Activated T-cell treated with anti-CD3 and anti-CD28 coated beads, Interleukin-2, amount 50 U/mL, for 72 hours (primary cell): ENCODE results near the gene SLC2A6. TPM values are rescaled to one million over a fixed set of nuclear protein-coding genes. Genes with fewer than 3 reads are reported as not detected.
"Not testable (repeated sequence)": the region's sequence is repeated elsewhere in the genome, so short reads cannot be mapped to it uniquely, and the experiment has no call there.

Experiments
- ATAC-seq, 2 donors: fragments of 150-1000 bp; cut with Tn5 transposase; replicated peaks in 1 of 2; 2 replicates each; pipeline ENCODE4 v1.10.0; 2021; ENCODE audit warnings: moderate library complexity in 2 of 2, mild to moderate bottlenecking in 1 of 2
- DNase-seq, 2 donors: peaks; one replicate each; pipeline ENCODE4 v3.0.0; 2021 to 2022; ENCODE audit warnings: mixed read lengths in 1 of 2
- H3K27ac Mint-ChIP-seq: one replicate; pipeline ENCODE4 v1.8.0; 2022; ENCODE audit warnings: mild to moderate bottlenecking, moderate library complexity, mixed read lengths
- H3K27me3 Mint-ChIP-seq: one replicate; pipeline ENCODE4 v1.8.0; 2022; ENCODE audit warnings: low read depth, mixed read lengths
- H3K36me3 Mint-ChIP-seq, 2 donors: one replicate each; pipeline ENCODE4 v1.8.0; 2022; ENCODE audit warnings: mixed read lengths in 2 of 2, mild to moderate bottlenecking in 1 of 2; ENCODE audit not compliant: insufficient read depth in 2 of 2
- H3K4me1 Mint-ChIP-seq: one replicate; pipeline ENCODE4 v1.8.0; 2022; ENCODE audit warnings: low read depth, mixed read lengths
- H3K4me3 Mint-ChIP-seq, 2 donors: one replicate each; pipeline ENCODE4 v1.8.0; 2022; ENCODE audit warnings: mild to moderate bottlenecking in 2 of 2, mixed read lengths in 2 of 2, moderate library complexity in 2 of 2
- H3K9me3 Mint-ChIP-seq, 2 donors: one replicate each; pipeline ENCODE4 v1.8.0; 2022; ENCODE audit warnings: mixed read lengths in 2 of 2
- total RNA-seq, 2 donors: library from RNA; stranded (reverse); gene quantifications; one replicate each; pipeline ENCODE4 v1.2.3, GENCODE V29; 2022

Gene SLC2A6
- total RNA-seq, 2 donors from 2014 or later, result 2.0 to 2.6 TPM

DNA sequence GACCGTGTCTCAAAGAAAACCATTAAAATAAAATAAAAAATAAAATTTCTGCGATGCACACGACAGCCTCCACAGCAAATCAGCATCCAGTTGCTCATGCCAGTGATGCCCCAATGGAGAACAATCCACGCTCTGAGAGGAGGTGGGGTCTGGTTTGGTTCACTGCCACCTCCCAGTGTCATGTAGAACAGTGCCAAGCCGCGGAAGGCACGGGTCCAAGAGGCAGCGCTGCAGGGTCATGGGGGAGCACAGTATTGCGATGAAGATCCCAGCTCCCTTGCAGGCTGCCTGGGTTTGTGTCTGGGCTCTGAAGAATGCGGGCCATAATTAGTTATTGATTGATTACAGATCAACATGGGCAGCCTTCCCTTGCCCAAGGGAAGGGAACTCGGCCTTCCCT is 25.2 kb downstream of the SLC2A6 start:
- DNase-seq (no peak), ATAC-seq (no peak)
- Mint-ChIP-seq H3K9me3 (no peaks in the 10 kb centered on the region), H3K4me1 (peaks cover under 1% of the 10 kb centered on the region), H3K27me3 (no peaks in the 10 kb centered on the region), H3K4me3 (no peak overlapping the region), H3K36me3 (no peaks in the 10 kb centered on the region), H3K27ac (no peak overlapping the region)

DNA sequence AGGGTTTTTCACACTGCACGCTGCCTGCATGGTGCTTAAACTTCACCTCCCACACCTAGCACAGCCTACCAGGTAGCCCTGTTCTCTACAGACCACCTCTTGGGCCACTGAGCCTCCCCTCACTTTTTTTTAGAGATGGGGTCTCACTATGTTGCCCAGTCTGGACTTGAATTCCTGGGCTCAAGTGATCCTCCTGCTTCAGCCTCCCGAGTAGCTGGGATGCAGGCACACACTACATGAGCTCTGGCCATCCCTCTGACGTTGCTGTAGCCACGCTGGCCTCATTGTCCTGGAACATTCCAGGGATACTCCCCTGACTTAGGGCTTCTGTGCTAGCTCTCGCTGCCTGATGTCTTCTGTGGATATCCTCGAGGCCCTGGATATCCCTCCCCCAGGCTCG is 26.3 kb downstream of the SLC2A6 start:
- Mint-ChIP-seq H3K27me3 (no peaks in the 10 kb centered on the region), H3K27ac (no peak overlapping the region), H3K4me1 (no peaks in the 10 kb centered on the region), H3K36me3 (no peaks in the 10 kb centered on the region), H3K9me3 (no peaks in the 10 kb centered on the region), H3K4me3 (no peak overlapping the region)
- DNase-seq (no peak), ATAC-seq (no peak)

DNA sequence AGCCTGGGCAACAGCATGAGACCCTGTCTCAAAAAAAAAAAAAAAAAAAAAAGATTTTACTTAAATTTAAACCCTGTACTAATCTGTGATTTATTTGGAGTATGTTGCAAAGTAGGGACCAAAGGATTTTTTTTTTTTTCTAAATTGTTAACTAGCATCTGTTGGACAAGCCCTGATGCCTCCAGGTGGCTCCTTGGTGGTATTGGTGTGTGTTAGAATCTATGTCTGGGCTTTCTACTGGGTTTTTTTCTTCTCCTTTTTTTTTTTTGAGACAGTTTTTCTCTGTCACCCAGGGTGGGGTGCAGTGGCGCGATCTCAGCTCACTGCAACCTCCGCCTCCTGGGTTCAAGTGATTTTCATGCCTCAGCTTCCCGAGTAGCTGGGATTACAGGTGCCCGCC is 27.0 kb downstream of the SLC2A6 start:
- not testable (repeated sequence) for DNase-seq, ATAC-seq, H3K27me3 Mint-ChIP-seq, H3K4me1 Mint-ChIP-seq, H3K9me3 Mint-ChIP-seq, H3K36me3 Mint-ChIP-seq, H3K4me3 Mint-ChIP-seq, H3K27ac Mint-ChIP-seq

DNA sequence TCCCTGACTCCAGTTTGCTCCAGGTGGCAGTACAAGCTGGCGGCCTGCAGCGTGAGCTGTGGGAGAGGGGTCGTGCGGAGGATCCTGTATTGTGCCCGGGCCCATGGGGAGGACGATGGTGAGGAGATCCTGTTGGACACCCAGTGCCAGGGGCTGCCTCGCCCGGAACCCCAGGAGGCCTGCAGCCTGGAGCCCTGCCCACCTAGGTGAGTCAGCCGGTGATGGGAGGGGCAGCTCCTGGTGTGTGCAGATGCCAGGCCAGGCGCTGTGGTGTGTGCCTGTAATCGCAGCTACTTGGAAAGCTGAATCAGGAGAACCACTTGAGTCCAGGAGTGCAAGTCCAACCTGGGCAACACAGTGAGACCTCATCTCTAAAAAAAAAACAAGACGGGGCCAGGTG is 29.1 kb downstream of the SLC2A6 start:
- H3K9me3 Mint-ChIP-seq, result no peaks in the 10 kb centered on the region
- H3K27me3 Mint-ChIP-seq, result no peaks in the 10 kb centered on the region
- no peak for ATAC-seq
- no peaks in the 10 kb centered on the region for H3K36me3 Mint-ChIP-seq
- no peaks in the 10 kb centered on the region for H3K4me1 Mint-ChIP-seq
- no peak overlapping the region for H3K27ac Mint-ChIP-seq
- H3K4me3 Mint-ChIP-seq, result no peak overlapping the region
- no peak for DNase-seq

DNA sequence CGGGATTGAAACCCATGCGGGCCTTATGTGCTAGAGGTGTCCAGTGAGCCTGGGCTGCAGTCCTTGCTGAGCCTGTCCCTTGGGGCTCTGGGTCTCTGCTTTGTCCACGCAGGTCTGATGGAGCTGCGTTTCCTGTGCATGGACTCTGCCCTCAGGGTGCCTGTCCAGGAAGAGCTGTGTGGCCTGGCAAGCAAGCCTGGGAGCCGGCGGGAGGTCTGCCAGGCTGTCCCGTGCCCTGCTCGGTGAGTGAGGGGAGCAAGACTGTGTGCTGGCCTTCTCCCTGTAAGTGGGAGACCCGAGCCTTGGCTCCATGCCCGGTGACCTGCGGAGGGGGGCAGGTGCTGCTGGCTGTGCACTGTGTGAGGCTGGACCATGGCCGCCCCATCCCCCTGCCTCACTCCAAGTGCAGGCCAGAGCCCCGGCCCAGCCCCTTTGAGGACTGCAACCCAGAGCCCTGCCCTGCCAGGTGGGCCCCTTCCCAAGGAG is 30.4 kb downstream of the SLC2A6 start:
- no peak for ATAC-seq
- Mint-ChIP-seq H3K4me1 (no peaks in the 10 kb centered on the region), H3K36me3 (no peaks in the 10 kb centered on the region), H3K4me3 (no peak overlapping the region), H3K27ac (no peak overlapping the region), H3K27me3 (no peaks in the 10 kb centered on the region), H3K9me3 (no peaks in the 10 kb centered on the region)
- no peak for DNase-seq

DNA sequence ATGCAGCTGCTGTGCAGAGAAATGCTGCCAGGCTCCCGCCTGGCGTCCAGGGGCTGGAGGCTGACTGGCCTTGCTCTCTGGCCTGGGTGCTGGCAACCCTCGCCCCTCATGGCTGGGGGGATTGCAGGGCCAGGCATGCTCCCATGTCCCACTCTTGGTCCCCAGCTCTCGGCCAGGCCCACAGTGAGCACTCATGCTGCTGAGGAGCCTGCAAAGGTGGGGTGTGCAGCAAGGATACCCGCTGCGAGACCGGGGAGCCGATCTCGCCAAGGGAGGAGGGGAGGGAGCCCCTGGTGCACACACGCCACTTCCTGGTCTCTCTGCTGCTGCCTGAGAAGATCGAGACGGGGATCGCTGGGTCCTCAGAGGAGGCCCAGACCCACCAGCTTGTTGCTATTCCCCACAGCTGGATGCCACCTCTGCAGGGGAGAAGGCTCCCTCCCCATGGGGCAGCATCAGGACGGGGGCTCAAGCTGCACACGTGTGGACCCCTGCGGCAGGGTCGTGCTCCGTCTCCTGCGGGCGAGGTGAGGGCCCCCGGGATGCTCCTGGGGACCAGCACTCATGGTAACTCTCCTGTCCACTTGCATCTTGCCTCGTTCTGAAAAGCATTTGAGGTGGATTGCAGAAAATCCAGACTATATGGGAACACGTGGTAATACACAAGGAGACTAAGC is 33.5 kb downstream of the SLC2A6 start:
- Mint-ChIP-seq H3K4me1 (no peaks in the 10 kb centered on the region), H3K27me3 (no peaks in the 10 kb centered on the region), H3K4me3 (no peak overlapping the region), H3K27ac (no peak overlapping the region), H3K9me3 (no peaks in the 10 kb centered on the region), H3K36me3 (no peaks in the 10 kb centered on the region)
- ATAC-seq (no peak), DNase-seq (no peak)

DNA sequence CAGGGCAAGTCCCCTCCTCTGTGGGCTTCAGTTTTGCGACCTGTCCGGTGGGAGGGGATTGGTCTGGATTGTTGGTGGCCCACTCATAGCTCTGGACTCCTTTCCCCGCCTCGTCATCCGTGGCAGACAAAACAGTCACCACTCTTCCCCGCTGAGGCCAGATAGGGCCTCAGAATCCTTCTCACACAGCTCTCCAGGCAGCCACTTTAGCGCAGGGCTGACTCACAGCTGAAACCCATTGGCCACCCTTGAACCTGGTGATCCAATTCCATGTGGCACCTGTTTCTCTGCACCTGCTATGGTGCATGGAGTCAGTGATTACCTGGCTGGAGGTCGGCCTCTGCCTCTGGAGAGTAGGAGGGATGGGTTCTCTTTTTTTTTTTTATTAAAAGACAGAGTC is 34.9 kb downstream of the SLC2A6 start:
- H3K4me1 Mint-ChIP-seq, result peaks cover 7% of the 10 kb centered on the region
- no peak overlapping the region for H3K27ac Mint-ChIP-seq
- no peaks in the 10 kb centered on the region for H3K9me3 Mint-ChIP-seq

DNA sequence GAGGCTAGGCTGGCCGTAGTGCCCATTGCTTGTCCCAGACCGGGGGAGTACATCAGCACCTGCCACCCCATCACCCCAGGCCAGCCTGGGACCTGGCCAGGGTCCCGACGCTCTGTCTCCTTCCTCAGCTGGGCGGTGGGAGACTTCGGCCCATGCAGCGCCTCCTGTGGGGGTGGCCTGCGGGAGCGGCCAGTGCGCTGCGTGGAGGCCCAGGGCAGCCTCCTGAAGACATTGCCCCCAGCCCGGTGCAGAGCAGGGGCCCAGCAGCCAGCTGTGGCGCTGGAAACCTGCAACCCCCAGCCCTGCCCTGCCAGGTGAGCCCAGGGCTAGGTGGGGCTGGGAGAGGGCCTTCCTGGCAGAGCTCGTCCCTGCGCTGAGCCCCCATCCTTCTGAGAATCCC is 35.7 kb downstream of the SLC2A6 start:
- DNase-seq (no peak), ATAC-seq (no peak)
- Mint-ChIP-seq H3K9me3 (no peaks in the 10 kb centered on the region), H3K36me3 (no peaks in the 10 kb centered on the region), H3K4me1 (peaks cover 7% of the 10 kb centered on the region), H3K4me3 (no peak overlapping the region), H3K27ac (no peak overlapping the region), H3K27me3 (no peaks in the 10 kb centered on the region)

More for the DNA sequence above, 34.9 kb downstream of the SLC2A6 start:
- no peaks in the 10 kb centered on the region for H3K27me3 Mint-ChIP-seq
- ATAC-seq (no peak), DNase-seq (no peak)
- H3K4me3 Mint-ChIP-seq, result no peak overlapping the region
- no peaks in the 10 kb centered on the region for H3K36me3 Mint-ChIP-seq

DNA sequence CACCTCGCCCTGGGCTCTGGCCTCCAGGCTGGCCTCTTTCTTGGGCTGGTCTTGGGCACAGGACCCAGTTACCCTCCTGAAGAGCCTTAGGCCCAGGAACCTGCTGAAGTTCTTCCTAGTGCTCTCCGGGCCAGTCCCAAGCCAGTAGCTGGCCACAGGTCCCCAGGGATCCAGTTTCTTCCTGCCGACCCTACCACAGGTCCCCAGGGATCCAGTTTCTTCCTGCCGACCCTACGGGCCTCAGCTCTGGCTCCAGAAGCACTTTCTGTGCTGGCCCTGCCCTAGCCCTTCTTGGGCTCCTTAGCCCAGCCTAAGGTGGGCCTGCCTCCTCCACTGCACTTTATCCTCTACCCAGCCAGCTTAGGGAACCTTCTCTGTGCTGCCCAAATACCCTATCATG is 37.3 kb downstream of the SLC2A6 start:
- DNase-seq, result no peak
- H3K9me3 Mint-ChIP-seq, result no peaks in the 10 kb centered on the region
- H3K4me1 Mint-ChIP-seq, result peaks cover 7% of the 10 kb centered on the region
- no peaks in the 10 kb centered on the region for H3K36me3 Mint-ChIP-seq
- no peak for ATAC-seq
- no peak overlapping the region for H3K4me3 Mint-ChIP-seq
- H3K27me3 Mint-ChIP-seq, result no peaks in the 10 kb centered on the region
- no peak overlapping the region for H3K27ac Mint-ChIP-seq

DNA sequence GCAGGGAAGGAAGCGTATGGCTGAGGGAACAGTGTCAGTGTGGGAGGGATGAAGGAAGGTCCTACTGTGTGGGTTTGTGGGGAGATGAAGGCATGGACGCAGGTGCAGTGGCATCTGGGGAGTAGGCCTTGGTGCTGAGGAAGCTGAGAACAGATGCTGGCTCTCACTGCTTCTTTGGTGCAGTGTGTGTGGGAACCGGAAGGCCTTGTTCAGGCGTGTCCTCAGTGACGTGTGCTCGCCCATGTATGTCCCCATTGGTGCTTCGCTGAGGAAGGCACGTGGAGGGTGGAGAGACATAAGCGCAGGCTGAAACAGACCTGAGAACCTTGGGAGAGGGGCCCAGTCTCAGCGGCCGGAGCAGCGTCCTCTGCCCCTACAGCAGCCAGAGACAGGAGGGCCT is 38.0 kb downstream of the SLC2A6 start:
- Mint-ChIP-seq H3K9me3 (no peaks in the 10 kb centered on the region), H3K27me3 (no peaks in the 10 kb centered on the region), H3K4me1 (peaks cover 7% of the 10 kb centered on the region), H3K4me3 (no peak overlapping the region), H3K27ac (no peak overlapping the region), H3K36me3 (no peaks in the 10 kb centered on the region)
- no peak for ATAC-seq
- no peak for DNase-seq

DNA sequence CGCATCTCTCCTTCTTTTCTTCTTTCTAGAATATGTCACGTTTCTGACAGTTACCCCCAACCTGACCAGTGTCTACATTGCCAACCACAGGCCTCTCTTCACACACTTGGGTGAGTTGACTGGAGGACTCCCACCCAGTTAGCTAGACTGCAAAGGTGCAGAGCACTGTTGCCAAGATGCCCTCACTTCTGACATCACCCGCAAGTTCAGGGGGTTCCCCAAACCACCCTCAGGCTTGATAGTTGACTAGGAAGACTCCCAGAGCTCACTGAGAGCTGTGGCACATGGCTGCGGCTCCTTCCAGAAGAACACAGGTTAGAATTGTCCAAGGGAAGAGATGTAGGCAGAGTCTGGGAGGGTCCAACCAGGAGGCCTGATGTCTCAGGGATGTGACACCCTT is 39.6 kb downstream of the SLC2A6 start:
- ATAC-seq (peak; percentile 65 to 77), DNase-seq (no peak)
- H3K9me3 Mint-ChIP-seq, result no peaks in the 10 kb centered on the region
- no peaks in the 10 kb centered on the region for H3K27me3 Mint-ChIP-seq
- H3K4me3 Mint-ChIP-seq, result peak overlapping the region in 1 of 2 donors; percentile 33
- no peak overlapping the region for H3K27ac Mint-ChIP-seq
- no peaks in the 10 kb centered on the region for H3K36me3 Mint-ChIP-seq
- peaks cover 7% of the 10 kb centered on the region for H3K4me1 Mint-ChIP-seq

DNA sequence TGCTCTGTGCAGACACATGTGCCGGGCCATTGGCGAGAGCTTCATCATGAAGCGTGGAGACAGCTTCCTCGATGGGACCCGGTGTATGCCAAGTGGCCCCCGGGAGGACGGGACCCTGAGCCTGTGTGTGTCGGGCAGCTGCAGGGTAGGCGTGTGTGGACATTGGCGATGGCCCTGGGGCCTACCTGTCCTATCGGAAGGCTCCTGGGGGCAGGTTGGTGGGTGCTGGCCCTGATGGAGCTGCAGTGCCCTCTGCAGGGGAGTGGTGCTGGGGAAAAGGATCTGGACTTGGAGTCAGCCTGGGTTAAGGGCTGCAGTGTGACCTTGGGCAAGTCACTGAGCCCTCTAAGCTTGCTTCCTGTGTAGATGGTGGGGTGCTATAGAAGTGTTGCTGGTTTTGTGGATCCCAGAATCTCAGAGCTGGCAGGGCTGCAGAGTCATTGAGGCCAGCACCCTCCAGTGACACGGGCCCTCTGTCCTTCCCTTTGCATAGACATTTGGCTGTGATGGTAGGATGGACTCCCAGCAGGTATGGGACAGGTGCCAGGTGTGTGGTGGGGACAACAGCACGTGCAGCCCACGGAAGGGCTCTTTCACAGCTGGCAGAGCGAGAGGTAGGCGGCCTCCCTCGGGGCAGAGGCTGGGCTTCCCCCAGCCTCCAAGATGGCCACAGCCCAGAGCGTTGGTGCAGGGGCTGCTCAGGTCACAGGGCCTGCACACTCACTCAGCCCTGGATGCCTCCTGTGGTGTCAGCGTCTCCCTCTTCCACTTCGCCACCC is 41.0 kb downstream of the SLC2A6 start:
- DNase-seq (no peak), ATAC-seq (peak; percentile 30 to 31)
- no peaks in the 10 kb centered on the region for H3K9me3 Mint-ChIP-seq
- H3K4me1 Mint-ChIP-seq, result peaks cover 7% of the 10 kb centered on the region
- H3K27ac Mint-ChIP-seq, result no peak overlapping the region
- no peaks in the 10 kb centered on the region for H3K36me3 Mint-ChIP-seq
- H3K27me3 Mint-ChIP-seq, result no peaks in the 10 kb centered on the region
- H3K4me3 Mint-ChIP-seq, result no peak overlapping the region

DNA sequence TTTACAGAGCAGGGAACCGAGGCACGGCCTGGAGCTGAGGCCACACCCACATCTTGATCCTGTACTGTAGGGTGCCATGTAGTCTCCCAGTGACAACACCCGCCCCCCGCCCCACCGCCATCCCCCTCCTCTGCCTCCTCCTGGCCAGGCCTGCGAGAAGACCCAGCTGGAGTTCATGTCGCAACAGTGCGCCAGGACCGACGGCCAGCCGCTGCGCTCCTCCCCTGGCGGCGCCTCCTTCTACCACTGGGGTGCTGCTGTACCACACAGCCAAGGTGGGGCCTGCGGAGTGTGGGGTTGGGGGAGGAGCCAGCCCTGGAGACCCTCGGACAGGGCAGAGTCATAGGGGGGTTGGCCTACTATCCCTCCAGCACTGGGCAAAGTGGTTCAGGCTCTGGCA is 42.2 kb downstream of the SLC2A6 start:
- no peak overlapping the region for H3K4me3 Mint-ChIP-seq
- no peak overlapping the region for H3K27ac Mint-ChIP-seq
- no peaks in the 10 kb centered on the region for H3K36me3 Mint-ChIP-seq
- no peaks in the 10 kb centered on the region for H3K9me3 Mint-ChIP-seq
- DNase-seq (no peak), ATAC-seq (no peak)
- peaks cover 7% of the 10 kb centered on the region for H3K4me1 Mint-ChIP-seq
- no peaks in the 10 kb centered on the region for H3K27me3 Mint-ChIP-seq
